Breast epithelium (tissue), 3 donors: Measurements from ENCODE around the gene JMJD8.

Experiments
- POLR2A ChIP-seq: fragments of 450-650 bp; IDR thresholded peaks from one replicate; pipeline ENCODE4 v1.6.1; 2016; ENCODE audit warnings: antibody characterized with exemption, mild to moderate bottlenecking, moderate library complexity
- POLR2AphosphoS5 ChIP-seq, 3 donors: sonication (generic); formaldehyde crosslinking; IDR thresholded peaks; one replicate each; pipeline ENCODE4 v1.6.1; 2017; ENCODE audit warnings: antibody characterized with exemption in 3 of 3
- TF ChIP-seq, protein P1 (sequence below), 3 donors: fragments of 450-650 bp; IDR thresholded peaks; one replicate each; pipeline ENCODE4 v1.5.1; 2016 to 2017; ENCODE audit warnings: antibody characterized with exemption in 3 of 3, mild to moderate bottlenecking in 3 of 3, moderate library complexity in 3 of 3

- TF ChIP-seq, protein P1, sequence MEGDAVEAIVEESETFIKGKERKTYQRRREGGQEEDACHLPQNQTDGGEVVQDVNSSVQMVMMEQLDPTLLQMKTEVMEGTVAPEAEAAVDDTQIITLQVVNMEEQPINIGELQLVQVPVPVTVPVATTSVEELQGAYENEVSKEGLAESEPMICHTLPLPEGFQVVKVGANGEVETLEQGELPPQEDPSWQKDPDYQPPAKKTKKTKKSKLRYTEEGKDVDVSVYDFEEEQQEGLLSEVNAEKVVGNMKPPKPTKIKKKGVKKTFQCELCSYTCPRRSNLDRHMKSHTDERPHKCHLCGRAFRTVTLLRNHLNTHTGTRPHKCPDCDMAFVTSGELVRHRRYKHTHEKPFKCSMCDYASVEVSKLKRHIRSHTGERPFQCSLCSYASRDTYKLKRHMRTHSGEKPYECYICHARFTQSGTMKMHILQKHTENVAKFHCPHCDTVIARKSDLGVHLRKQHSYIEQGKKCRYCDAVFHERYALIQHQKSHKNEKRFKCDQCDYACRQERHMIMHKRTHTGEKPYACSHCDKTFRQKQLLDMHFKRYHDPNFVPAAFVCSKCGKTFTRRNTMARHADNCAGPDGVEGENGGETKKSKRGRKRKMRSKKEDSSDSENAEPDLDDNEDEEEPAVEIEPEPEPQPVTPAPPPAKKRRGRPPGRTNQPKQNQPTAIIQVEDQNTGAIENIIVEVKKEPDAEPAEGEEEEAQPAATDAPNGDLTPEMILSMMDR (IDR thresholded peaks at IDR 0.05): no peak
- TF ChIP-seq POLR2A (no peak), POLR2AphosphoS5 (IDR thresholded peaks at IDR 0.05) (no peak)
These were observed 40.3 kb upstream of the JMJD8 start for GRCh38 chr16:724188-725040.
